PC-3 (cell line): ENCODE data around the gene SNTG2. TPM values are rescaled to one million over a fixed set of nuclear protein-coding genes. Genes with fewer than 3 reads are reported as not detected.

Experiments
- ATAC-seq: fragments of 200-7000 bp; cut with Tn5 transposase; 2 replicates; pipeline ENCODE4 v1.9.1; 2020; ENCODE audit warnings: mild to moderate bottlenecking, moderate library complexity
- BruUV-seq: library from RNA; stranded (reverse); fragments of 400-500 nt; replicated peaks from 2 replicates; lab custom pipeline; 2021; lab: Mats Ljungman, UMichigan
- CTCF ChIA-PET: fragments of 300-600 bp; sonication (Branson Sonifier 250); formaldehyde crosslinking; loops from one replicate; lab custom pipeline; 2022; ENCODE audit warnings: antibody characterized with exemption; lab: Charles Lee
- POLR2A ChIA-PET: fragments of 300-600 bp; sonication (Branson Sonifier 250); formaldehyde crosslinking; loops from one replicate; lab custom pipeline; 2022; ENCODE audit warnings: antibody characterized with exemption; ENCODE audit not compliant: unreplicated experiment; lab: Charles Lee
- DNase-seq: peaks from one replicate; pipeline ENCODE4 v3.0.0-alpha.2; 2015
- H2AFZ ChIP-seq: fragments of 300-600 bp; sonication (generic); 2 replicates; pipeline ENCODE4 v1.6.0; 2016; ENCODE audit warnings: antibody characterized with exemption, low read length
- H3F3A ChIP-seq: fragments of 300-600 bp; sonication (generic); one replicate; pipeline ENCODE4 v1.6.0; 2017; ENCODE audit warnings: antibody characterized with exemption, low read length, control low read depth, mild to moderate bottlenecking; ENCODE audit not compliant: unreplicated experiment
- H3K27ac ChIP-seq: fragments of 300-600 bp; sonication (generic); 2 replicates; pipeline ENCODE4 v1.5.1; 2016; ENCODE audit warnings: mild to moderate bottlenecking, low read length
- H3K27me3 ChIP-seq: fragments of 300-600 bp; sonication (generic); 2 replicates; pipeline ENCODE4 v1.6.1; 2016; ENCODE audit warnings: low read length, mixed read lengths
- H3K36me3 ChIP-seq: fragments of 300-600 bp; sonication (generic); 2 replicates; pipeline ENCODE4 v1.6.1; 2016; ENCODE audit warnings: low read depth, mixed run types, low read length, mixed read lengths
- H3K4me1 ChIP-seq: fragments of 300-600 bp; sonication (generic); 2 replicates; pipeline ENCODE4 v1.5.1; 2016; ENCODE audit warnings: low read length; ENCODE audit not compliant: insufficient read depth
- H3K4me2 ChIP-seq: fragments of 300-600 bp; sonication (generic); 2 replicates; pipeline ENCODE4 v1.6.0; 2016; ENCODE audit warnings: low read length
- H3K4me3 ChIP-seq: fragments of 300-600 bp; sonication (generic); 2 replicates; pipeline ENCODE4 v1.5.1; 2016; ENCODE audit warnings: mild to moderate bottlenecking, low read length, mixed read lengths
- H3K79me2 ChIP-seq: fragments of 300-600 bp; sonication (generic); 2 replicates; pipeline ENCODE4 v1.6.1; 2017; ENCODE audit warnings: low read length, mixed read lengths
- H3K9ac ChIP-seq: fragments of 300-600 bp; sonication (generic); 2 replicates; pipeline ENCODE4 v1.6.0; 2016; ENCODE audit warnings: mild to moderate bottlenecking, low read length
- H3K9me2 ChIP-seq: fragments of 300-600 bp; sonication (generic); replicated peaks from 2 replicates; pipeline ENCODE4 v1.6.1; 2016; ENCODE audit warnings: mixed run types, low read length, mixed read lengths
- H3K9me3 ChIP-seq: fragments of 300-600 bp; sonication (generic); 2 replicates; pipeline ENCODE4 v1.6.1; 2016; ENCODE audit warnings: low read length, mixed read lengths
- H4K20me1 ChIP-seq: fragments of 300-600 bp; sonication (generic); 2 replicates; pipeline ENCODE4 v1.6.1; 2016; ENCODE audit warnings: low read length, mixed read lengths
- EZH2 ChIP-seq: fragments of 300-600 bp; sonication (generic); IDR thresholded peaks from one replicate; pipeline ENCODE4 v1.6.1; 2017; ENCODE audit warnings: antibody characterized with exemption, mild to moderate bottlenecking, low read length; ENCODE audit not compliant: unreplicated experiment
- EZH2phosphoT487 ChIP-seq: fragments of 300-600 bp; sonication (generic); IDR thresholded peaks from 2 replicates; pipeline ENCODE4 v1.6.1; 2018; ENCODE audit warnings: mild to moderate bottlenecking, antibody characterized with exemption, low read length, borderline replicate concordance
- intact Hi-C: fragments of 100-400 bp; cut with micrococcal nuclease; formaldehyde crosslinking; loops from 2 replicates; pipeline ENCODE4 v1.9.0; 2023
- total RNA-seq: library from RNA; depleted of rRNA; stranded (reverse); fragments of >200 nt; gene quantifications from 2 replicates; pipeline ENCODE4 v1.2.3, GENCODE V29; 2014
- TF ChIP-seq, protein P1 (sequence below): fragments of 300-600 bp; sonication (generic); conservative IDR thresholded peaks from 2 replicates; pipeline ENCODE4 v1.5.1; 2017; ENCODE audit warnings: antibody characterized with exemption, low read depth, mild to moderate bottlenecking, low read length

SNTG2 gene
- total RNA-seq, 1 experiment from 2014 or later = not detected

DNA sequence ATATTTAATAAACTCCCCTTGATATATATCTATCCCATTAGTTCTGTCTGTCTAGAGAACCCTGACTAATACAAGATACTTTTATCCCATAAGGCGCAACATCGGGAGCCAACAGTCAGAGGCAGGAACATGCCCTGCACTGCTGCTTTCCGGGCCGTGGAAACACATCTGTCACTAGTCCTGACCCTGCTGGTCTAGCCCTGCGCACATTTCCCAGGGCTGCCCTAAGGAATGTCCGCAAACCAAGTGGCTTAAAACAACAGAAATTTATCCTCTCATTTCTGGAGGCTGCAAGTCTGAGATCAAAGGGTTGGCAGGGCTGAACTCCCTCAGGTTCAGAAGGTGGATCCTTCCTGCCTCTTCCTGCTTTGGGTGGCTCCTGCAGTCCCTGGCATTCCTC, 348.4 kb downstream of the SNTG2 start:
- no TSS peak for BruUV-seq
- DNase-seq (no peak), ATAC-seq (no peak)
- CTCF ChIA-PET = no interaction called here
- Histone ChIP-seq H3K4me3 (no peak overlapping the region), H3K9me2 (no peaks in the 10 kb centered on the region), H3K9ac (no peak overlapping the region), H3K4me1 (no peaks in the 10 kb centered on the region), H2AFZ (no peak overlapping the region), H3K79me2 (no peaks in the 10 kb centered on the region), H4K20me1 (no peaks in the 10 kb centered on the region), H3K27ac (no peak overlapping the region), H3F3A (no peaks in the 10 kb centered on the region), H3K4me2 (no peak overlapping the region), H3K27me3 (peaks cover 88% of the 10 kb centered on the region), H3K36me3 (no peaks in the 10 kb centered on the region), H3K9me3 (no peaks in the 10 kb centered on the region)
- POLR2A ChIA-PET = no interaction called here
- intact Hi-C loops = no loop called here
- TF ChIP-seq EZH2 = no peak
- TF ChIP-seq, protein P1, sequence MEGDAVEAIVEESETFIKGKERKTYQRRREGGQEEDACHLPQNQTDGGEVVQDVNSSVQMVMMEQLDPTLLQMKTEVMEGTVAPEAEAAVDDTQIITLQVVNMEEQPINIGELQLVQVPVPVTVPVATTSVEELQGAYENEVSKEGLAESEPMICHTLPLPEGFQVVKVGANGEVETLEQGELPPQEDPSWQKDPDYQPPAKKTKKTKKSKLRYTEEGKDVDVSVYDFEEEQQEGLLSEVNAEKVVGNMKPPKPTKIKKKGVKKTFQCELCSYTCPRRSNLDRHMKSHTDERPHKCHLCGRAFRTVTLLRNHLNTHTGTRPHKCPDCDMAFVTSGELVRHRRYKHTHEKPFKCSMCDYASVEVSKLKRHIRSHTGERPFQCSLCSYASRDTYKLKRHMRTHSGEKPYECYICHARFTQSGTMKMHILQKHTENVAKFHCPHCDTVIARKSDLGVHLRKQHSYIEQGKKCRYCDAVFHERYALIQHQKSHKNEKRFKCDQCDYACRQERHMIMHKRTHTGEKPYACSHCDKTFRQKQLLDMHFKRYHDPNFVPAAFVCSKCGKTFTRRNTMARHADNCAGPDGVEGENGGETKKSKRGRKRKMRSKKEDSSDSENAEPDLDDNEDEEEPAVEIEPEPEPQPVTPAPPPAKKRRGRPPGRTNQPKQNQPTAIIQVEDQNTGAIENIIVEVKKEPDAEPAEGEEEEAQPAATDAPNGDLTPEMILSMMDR = no peak
- TF ChIP-seq EZH2phosphoT487 = no peak

DNA sequence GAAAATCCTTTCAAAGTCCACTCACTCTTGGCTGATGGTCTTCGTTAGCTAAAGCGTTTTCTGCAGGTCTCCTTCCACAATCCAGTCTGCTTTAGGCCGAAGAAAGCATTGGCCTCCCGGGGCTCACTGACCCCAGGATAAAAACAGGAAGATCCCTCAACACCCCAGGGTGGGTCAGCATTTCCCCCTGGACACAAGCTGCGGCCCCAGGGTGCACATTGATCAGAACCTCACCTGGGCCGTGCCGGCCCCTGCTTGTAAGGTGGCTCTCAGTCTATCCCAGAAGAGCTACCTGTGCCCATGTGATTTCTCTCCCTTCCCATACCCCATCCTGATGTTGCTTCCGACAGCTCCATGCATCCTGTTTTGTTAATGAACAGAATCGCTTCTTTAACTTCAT, 349.6 kb downstream of the SNTG2 start:
- H2AFZ ChIP-seq = no peak overlapping the region
- ChIA-PET CTCF (no interaction called here), POLR2A (no interaction called here)
- no peaks in the 10 kb centered on the region for H3K4me1 ChIP-seq
- no peak overlapping the region for H3K9ac ChIP-seq
- H3K9me3 ChIP-seq = no peaks in the 10 kb centered on the region
- no peak overlapping the region for H3K4me3 ChIP-seq
- H3K9me2 ChIP-seq = no peaks in the 10 kb centered on the region
- BruUV-seq = no TSS peak
- intact Hi-C loops = no loop called here
- H3F3A ChIP-seq = no peaks in the 10 kb centered on the region
- H3K27ac ChIP-seq = no peak overlapping the region
- H3K36me3 ChIP-seq = no peaks in the 10 kb centered on the region
- no peaks in the 10 kb centered on the region for H3K79me2 ChIP-seq
- H4K20me1 ChIP-seq = no peaks in the 10 kb centered on the region
- no peak for DNase-seq
- TF ChIP-seq EZH2 (no peak), EZH2phosphoT487 (no peak)
- TF ChIP-seq, protein P1 = no peak
- H3K4me2 ChIP-seq = no peak overlapping the region
- no peak for ATAC-seq
- H3K27me3 ChIP-seq = peaks cover 90% of the 10 kb centered on the region

DNA sequence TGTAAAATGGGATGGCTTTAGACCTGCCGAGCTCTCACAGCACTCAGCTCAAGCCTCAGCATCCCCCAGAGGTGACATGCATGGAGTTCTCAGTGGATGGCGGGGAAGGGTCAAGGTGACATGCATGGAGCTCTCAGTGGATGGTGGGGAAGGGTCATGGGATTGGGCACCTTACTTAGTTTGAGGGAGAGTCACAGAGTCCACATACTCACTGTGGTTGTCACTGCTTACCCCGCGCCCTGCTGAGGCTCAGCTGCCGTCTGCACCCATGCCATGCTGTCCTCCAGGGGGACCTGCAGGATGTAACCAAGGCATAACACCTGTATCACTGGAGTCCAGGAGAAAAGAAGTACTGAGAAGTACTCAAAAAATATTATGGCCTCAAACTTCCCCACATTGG, 350.4 kb downstream of the SNTG2 start:
- no peak overlapping the region for H2AFZ ChIP-seq
- BruUV-seq = no TSS peak

More for the DNA sequence above, 350.4 kb downstream of the SNTG2 start:
- TF ChIP-seq EZH2phosphoT487 = no peak
- TF ChIP-seq, protein P1 = no peak
- TF ChIP-seq EZH2 = no peak
- Histone ChIP-seq H3K4me2 (no peak overlapping the region), H3K27ac (no peak overlapping the region), H3K4me3 (no peak overlapping the region), H4K20me1 (no peaks in the 10 kb centered on the region), H3K36me3 (no peaks in the 10 kb centered on the region), H3K27me3 (peaks cover 92% of the 10 kb centered on the region), H3K9me3 (no peaks in the 10 kb centered on the region), H3K9me2 (no peaks in the 10 kb centered on the region), H3K9ac (no peak overlapping the region), H3F3A (no peaks in the 10 kb centered on the region), H3K4me1 (no peaks in the 10 kb centered on the region), H3K79me2 (no peaks in the 10 kb centered on the region)
- ChIA-PET POLR2A (no interaction called here), CTCF (no interaction called here)
- no peak for ATAC-seq
- intact Hi-C loops = no loop called here
- no peak for DNase-seq
